Measurements from ENCODE around the gene ZNF318. TPM values are rescaled to one million over a fixed set of nuclear protein-coding genes. Genes with fewer than 3 reads are reported as not detected.

The ZNF318 gene, protein sequence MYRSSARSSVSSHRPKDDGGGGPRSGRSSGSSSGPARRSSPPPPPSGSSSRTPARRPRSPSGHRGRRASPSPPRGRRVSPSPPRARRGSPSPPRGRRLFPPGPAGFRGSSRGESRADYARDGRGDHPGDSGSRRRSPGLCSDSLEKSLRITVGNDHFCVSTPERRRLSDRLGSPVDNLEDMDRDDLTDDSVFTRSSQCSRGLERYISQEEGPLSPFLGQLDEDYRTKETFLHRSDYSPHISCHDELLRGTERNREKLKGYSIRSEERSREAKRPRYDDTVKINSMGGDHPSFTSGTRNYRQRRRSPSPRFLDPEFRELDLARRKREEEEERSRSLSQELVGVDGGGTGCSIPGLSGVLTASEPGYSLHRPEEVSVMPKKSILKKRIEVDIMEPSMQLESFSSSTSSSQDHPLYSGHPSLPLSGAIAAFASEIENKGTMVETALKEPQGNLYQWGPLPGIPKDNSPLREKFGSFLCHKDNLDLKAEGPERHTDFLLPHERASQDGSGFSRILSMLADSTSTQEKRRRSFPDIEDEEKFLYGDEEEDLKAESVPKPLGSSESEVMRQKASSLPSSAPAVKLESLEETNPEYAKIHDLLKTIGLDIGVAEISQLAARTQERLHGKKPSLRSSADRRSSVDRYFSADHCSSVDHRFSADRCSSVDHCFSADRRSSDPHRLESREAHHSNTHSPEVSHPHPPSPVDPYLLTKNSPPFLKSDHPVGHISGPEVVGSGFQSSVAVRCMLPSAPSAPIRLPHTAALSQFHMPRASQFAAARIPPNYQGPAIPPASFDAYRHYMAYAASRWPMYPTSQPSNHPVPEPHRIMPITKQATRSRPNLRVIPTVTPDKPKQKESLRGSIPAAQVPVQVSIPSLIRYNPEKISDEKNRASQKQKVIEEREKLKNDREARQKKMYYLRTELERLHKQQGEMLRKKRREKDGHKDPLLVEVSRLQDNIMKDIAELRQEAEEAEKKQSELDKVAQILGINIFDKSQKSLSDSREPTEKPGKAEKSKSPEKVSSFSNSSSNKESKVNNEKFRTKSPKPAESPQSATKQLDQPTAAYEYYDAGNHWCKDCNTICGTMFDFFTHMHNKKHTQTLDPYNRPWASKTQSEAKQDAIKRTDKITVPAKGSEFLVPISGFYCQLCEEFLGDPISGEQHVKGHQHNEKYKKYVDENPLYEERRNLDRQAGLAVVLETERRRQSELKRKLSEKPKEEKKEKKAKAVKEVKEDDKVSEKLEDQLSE (N-terminal part only)
- total RNA-seq (2022; extraction: Qiagen RNA extraction; ENCODE audit: low read depth): 3.7 to 6.0 TPM (median 5.2 TPM) in 5 replicates

DNA sequence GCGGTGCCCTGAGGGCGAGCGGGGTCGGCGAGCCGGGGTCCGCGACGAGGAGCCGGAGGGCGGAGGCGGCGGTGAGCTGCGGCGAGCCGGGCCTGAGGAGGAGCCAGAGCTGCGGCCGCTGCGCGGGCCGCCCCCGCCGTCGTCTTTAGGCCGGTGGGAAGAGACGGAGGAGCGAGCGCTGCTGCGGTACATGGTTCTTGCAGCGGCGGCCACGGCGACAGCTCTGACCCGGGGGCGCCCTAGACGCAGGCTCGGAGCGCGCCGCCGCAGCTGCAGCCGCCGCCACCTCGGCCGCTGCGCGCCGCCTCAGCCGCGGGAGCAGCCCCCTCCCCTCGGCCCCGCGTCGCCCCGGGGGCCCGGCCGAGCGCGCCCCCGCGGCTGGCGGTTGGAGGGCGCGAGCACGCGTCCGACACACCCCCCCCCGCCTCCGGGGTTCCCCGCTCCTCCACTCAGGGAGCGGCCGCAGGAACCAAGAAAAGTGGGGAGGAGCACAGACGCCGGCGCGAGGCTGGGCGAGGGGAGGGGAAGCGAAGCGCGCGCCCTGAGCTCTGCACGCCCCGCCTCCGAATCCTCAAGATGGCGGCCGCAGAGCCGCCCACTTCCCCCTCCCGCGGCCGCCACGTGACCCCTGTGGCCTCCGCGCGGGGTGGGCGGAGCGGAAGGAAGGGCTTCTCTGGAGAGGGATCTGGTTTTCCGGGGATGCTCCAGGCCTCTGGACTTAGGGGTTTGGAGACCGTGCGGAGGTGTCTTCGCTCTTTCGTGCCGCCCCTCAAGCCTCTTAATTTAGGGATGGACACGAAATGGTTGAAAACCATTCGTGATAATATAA lies at the start of gene ZNF318:
Gene ZNF318, minus strand, starts transcription at position 474 of the 829 bp plus-strand sequence. Its CDS starts 282 bp downstream, at position 192.

DNA sequence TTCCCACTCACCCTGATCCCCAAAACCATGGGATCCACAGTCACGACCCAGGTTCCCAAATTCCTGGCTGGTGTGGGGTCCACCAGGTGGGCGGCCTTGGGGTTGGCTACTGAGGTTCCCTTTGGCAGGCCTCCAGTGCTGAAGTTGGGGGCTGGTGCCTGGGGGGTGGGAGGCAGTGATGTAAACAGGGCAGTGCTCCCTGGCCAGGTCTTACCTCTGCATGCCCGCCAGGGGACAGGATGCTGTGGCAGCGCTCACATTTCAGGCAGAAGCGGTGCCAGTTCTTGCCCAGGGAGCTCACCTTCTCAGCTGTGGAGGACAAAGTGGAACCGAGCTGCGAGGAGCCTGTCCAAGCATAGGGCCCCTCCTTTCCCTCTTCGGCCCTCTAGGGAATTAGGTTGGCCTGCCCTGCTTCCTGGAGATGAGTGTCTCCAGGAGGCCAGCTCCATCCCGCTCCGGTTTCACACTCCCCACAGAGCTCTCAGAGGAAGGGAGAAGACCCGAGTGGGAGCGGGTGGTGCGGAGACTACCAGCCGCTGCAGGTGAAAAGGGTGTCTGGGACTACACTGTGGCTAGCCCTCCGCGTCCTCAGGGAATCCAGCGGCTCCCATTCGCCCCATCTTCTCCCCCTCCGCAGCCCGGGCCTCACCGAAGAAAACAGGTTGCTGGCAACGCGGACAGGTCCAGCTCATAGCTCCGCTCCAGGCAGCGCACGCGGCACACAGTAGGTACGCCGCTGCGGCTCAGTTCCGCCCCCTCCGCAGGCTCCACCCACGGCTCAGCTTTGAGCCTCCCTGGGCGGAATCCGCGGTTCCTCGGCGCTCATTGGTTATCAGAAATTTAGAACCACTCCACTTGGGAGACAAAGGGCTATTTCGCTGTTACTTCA lies 61.1 kb downstream of the ZNF318 start, which contains the start of gene CRIP3:
Gene CRIP3, minus strand, starts transcription at position 726 of the 889 bp plus-strand sequence. Its CDS starts 34 bp downstream, at position 692.

DNA sequence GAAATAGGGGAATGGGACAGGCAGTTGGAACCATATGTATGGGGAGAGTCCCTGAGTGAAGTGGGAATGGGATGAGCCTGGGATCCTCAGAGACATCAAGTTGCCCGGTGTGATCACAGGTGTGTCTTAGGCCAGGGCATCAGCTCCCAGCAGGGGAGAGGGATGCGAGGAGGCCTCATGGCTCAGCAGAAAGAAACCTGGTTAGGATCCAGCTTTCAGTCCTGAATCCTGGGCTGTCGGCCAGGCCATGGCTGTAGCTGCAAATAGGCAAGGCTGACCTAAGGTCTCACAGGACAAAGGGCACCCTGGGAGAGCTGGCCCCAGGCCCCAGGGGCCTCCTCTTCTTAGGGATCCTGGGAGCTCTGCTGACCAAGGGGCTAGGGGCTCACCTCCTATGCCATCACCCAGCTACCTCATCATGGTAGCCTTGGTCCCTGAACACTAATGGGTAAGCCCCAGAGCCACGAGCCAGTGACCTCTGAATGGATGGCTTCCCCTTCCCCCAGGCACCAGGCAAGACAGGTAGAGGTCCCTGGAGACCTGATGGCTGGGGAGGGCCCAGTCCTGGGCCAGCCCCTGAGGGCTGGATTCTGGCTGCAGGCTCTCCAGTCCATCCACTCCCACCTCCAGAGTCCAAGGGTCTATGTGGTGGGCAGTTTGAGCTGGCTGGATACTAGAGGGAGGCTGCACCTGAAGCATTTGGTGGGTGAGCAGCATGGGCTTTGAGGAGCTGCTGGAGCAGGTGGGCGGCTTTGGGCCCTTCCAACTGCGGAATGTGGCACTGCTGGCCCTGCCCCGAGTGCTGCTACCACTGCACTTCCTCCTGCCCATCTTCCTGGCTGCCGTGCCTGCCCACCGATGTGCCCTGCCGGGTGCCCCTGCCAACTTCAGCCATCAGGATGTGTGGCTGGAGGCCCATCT lies 71.5 kb downstream of the ZNF318 start, which contains the start of gene SLC22A7:
Gene SLC22A7, plus strand, starts transcription at position 617 of the 921 bp plus-strand sequence. Its CDS starts 99 bp downstream, at position 716.

Other genes starting within 250 kb of the ZNF318 start
- gene SRF, start 198.4 kb downstream of the ZNF318 start, total RNA-seq (2022; extraction: Qiagen RNA extraction; ENCODE audit: low read depth): 10.8 to 20.2 TPM (median 17.8 TPM) in 5 replicates
- 6.2 to 9.5 TPM (median 9.3 TPM) in 5 replicates for gene CUL9, start 187.5 kb downstream of the ZNF318 start, total RNA-seq (2022; extraction: Qiagen RNA extraction; ENCODE audit: low read depth)
- gene DNPH1, start 140.2 kb downstream of the ZNF318 start, total RNA-seq (2022; extraction: Qiagen RNA extraction; ENCODE audit: low read depth): 55.7 to 104 TPM (median 97.9 TPM) in 5 replicates
- 0.06 to 0.10 TPM (median 0.08 TPM) in 4 of 5 replicates, not detected in the other for gene TTBK1, start 126.2 kb downstream of the ZNF318 start, total RNA-seq (2022; extraction: Qiagen RNA extraction; ENCODE audit: low read depth)
- not detected in 5 replicates for gene SLC22A7, start 71.4 kb downstream of the ZNF318 start, total RNA-seq (2022; extraction: Qiagen RNA extraction; ENCODE audit: low read depth)
- 0.28 to 0.64 TPM (median 0.44 TPM) in 4 of 5 replicates, not detected in the other for gene CRIP3, start 60.8 kb downstream of the ZNF318 start, total RNA-seq (2022; extraction: Qiagen RNA extraction; ENCODE audit: low read depth)
- gene ABCC10, start 57.9 kb upstream of the ZNF318 start, total RNA-seq (2022; extraction: Qiagen RNA extraction; ENCODE audit: low read depth): 6.8 to 11.0 TPM (median 10.0 TPM) in 5 replicates
- gene DLK2, start 85.9 kb upstream of the ZNF318 start, total RNA-seq (2022; extraction: Qiagen RNA extraction; ENCODE audit: low read depth): 3.6 to 7.8 TPM (median 7.3 TPM) in 5 replicates
- gene TJAP1, start 107.9 kb upstream of the ZNF318 start, total RNA-seq (2022; extraction: Qiagen RNA extraction; ENCODE audit: low read depth): 13.1 to 21.7 TPM (median 18.4 TPM) in 5 replicates
- 0.66 to 1.2 TPM (median 1.1 TPM) in 5 replicates for gene LRRC73, start 140.7 kb upstream of the ZNF318 start, total RNA-seq (2022; extraction: Qiagen RNA extraction; ENCODE audit: low read depth)
- 62.4 to 73.2 TPM (median 71.4 TPM) in 5 replicates for gene YIPF3, start 147.3 kb upstream of the ZNF318 start, total RNA-seq (2022; extraction: Qiagen RNA extraction; ENCODE audit: low read depth)
- 44.8 to 51.0 TPM (median 48.0 TPM) in 5 replicates for gene POLR1C, start 147.4 kb upstream of the ZNF318 start, total RNA-seq (2022; extraction: Qiagen RNA extraction; ENCODE audit: low read depth)
- 25.0 to 31.1 TPM (median 27.3 TPM) in 5 replicates for gene XPO5, start 206.4 kb upstream of the ZNF318 start, total RNA-seq (2022; extraction: Qiagen RNA extraction; ENCODE audit: low read depth)
- 8.0 to 9.6 TPM (median 9.3 TPM) in 5 replicates for gene POLH, start 206.5 kb upstream of the ZNF318 start, total RNA-seq (2022; extraction: Qiagen RNA extraction; ENCODE audit: low read depth)

Data from A549 treated with ZK216348 at 1 μM for 4 hours (cell line).